ENCODE data around the gene RPS21. TPM values are rescaled to one million over a fixed set of nuclear protein-coding genes. Genes with fewer than 3 reads are reported as not detected.

The RPS21 gene
- total and polyA plus RNA-seq, 2 of the 13 experiments (the other 11 are each of a cell fraction or from before 2014, with no cell fraction given) = 2,647 to 11,063 TPM

DNA sequence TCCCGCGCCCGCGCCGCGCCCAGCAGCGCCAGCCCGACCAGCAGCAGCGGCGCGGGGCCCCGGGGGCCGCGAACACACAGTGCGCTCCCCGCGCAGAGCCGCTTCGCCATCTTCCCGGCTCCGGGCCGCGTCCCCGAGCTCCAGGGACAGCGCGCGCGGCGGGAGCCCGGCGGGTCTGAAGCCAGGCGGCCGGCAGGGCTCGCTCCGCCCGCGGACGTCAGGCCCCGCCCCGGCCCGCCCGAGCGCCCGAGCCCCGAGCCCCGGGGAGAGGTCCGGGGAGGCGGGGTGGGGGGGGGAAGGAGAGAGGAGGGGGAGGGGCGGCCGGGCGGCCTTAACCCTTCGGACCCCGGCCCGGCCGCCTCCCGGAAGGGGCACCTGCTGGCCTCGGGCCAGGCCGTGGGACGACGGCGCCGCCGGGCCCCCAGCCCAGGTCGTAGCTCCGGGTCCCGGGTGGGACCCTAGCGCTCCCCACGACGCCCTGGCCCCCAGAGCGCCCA lies 19.7 kb upstream of the RPS21 start, which contains the start of gene LAMA5:
Gene LAMA5 (minus strand): TSS at position 177 of the 497 bp plus-strand sequence. CDS start 67 bp downstream, at position 110.
- POLR2A ChIA-PET = interaction anchor here (0.9 to 10.1 kb wide), 14 partner anchors 10 to 300 kb away, joined by 3 to 187 read pairs (median 19); partner anchors contain the start of genes ADRM1 and RPS21
- Histone ChIP-seq H3K9ac (ENCODE audit: insufficient read depth, low read depth, low read length) (peak within 1 kb of the TSS; percentile 90), H3K79me2 (ENCODE audit: insufficient read depth, low read length) (peaks cover 35% of the 10 kb centered on the region), H3K27me3 (ENCODE audit: control insufficient read depth in 1 of 2, insufficient read depth in 2 of 2, low read length in 2 of 2) (no peaks in the 10 kb centered on the region), H3K4me1 (ENCODE audit: insufficient read depth, low read length) (peaks cover 84% of the 10 kb centered on the region), H2AFZ (ENCODE audit: low read length) (no peak within 1 kb of the TSS), H3K9me3 (ENCODE audit: low read length) (no peaks in the 10 kb centered on the region), H4K20me1 (ENCODE audit: insufficient read depth, low read length) (peaks cover 25% of the 10 kb centered on the region), H3K27ac (ENCODE audit: extremely low read length, insufficient read depth, low read length) (peak within 1 kb of the TSS; percentile 95), H3K4me2 (ENCODE audit: low read depth, low read length) (peak within 1 kb of the TSS; percentile 99), H3K36me3 (replicated peaks in 1 of 2; ENCODE audit: control insufficient read depth in 1 of 2, insufficient read depth in 2 of 2, low read length in 2 of 2) (peaks cover 4 to 6% of the 10 kb centered on the region in 2 experiments; a peak in 2 of 5 replicates), H3K4me3 (replicated peaks in 1 of 3; ENCODE audit: insufficient read depth in 1 of 3, low read depth in 2 of 3, low read length in 3 of 3) (peak within 1 kb of the TSS; percentile 76 to 95 (median 91))
- DNase-seq (ENCODE audit: low spot score) (peak; percentile 55), ATAC-seq (peak; percentile 29), FAIRE-seq (no peak)
- BruUV-seq (replicated peaks) = no TSS peak
- 2% methylated on average over 46 of the region's 70 CpGs for WGBS (ENCODE audit: low lambda C conversion rate)
- intact Hi-C loops (cut with micrococcal nuclease; ENCODE audit: unreplicated experiment) = loop anchor here (10.0 kb wide), 1 partner anchor 1598 kb away; the partner anchor contains the start of gene ZNF512B
- CTCF ChIA-PET (ENCODE audit: low intra/inter-chr PET ratio, low total read pairs) = interaction anchor here (2.0 to 2.5 kb wide), 2 partner anchors 9 to 65 kb away, joined by 8 to 10 read pairs; partner anchors contain the start of gene ADRM1
- in situ Hi-C loops (cut with HindIII; ENCODE audit: extremely low pct_ligation_motif_present, low pct_unique_long_range_greater_than_20kb) = loop anchor here (5.0 kb wide), 1 partner anchor 65 kb away; the partner anchor contains the start of gene ADRM1
- 0 out of 2 replicates have a peak, but pooled peaks have one; percentile 15 for TF ChIP-seq RNF2 (conservative IDR thresholded peaks at IDR 0.05; ENCODE audit: low read depth)
- TF ChIP-seq CCDC6 (CRISPR knock-in tag; IDR thresholded peaks at IDR 0.05) = peak; percentile 64; the same call in 1 of the 2 replicates
- no peak for TF ChIP-seq SOX6 (IDR thresholded peaks at IDR 0.05)
- peak; percentile 38; the same call in 1 of the 2 replicates for TF ChIP-seq SOX6 (CRISPR knock-in tag; IDR thresholded peaks at IDR 0.05)
- TF ChIP-seq, protein P1, sequence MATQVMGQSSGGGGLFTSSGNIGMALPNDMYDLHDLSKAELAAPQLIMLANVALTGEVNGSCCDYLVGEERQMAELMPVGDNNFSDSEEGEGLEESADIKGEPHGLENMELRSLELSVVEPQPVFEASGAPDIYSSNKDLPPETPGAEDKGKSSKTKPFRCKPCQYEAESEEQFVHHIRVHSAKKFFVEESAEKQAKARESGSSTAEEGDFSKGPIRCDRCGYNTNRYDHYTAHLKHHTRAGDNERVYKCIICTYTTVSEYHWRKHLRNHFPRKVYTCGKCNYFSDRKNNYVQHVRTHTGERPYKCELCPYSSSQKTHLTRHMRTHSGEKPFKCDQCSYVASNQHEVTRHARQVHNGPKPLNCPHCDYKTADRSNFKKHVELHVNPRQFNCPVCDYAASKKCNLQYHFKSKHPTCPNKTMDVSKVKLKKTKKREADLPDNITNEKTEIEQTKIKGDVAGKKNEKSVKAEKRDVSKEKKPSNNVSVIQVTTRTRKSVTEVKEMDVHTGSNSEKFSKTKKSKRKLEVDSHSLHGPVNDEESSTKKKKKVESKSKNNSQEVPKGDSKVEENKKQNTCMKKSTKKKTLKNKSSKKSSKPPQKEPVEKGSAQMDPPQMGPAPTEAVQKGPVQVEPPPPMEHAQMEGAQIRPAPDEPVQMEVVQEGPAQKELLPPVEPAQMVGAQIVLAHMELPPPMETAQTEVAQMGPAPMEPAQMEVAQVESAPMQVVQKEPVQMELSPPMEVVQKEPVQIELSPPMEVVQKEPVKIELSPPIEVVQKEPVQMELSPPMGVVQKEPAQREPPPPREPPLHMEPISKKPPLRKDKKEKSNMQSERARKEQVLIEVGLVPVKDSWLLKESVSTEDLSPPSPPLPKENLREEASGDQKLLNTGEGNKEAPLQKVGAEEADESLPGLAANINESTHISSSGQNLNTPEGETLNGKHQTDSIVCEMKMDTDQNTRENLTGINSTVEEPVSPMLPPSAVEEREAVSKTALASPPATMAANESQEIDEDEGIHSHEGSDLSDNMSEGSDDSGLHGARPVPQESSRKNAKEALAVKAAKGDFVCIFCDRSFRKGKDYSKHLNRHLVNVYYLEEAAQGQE (IDR thresholded peaks at IDR 0.05; ENCODE audit: borderline replicate concordance in 1 of 2, low read depth in 1 of 2, low read length in 2 of 2) = peak in 1 of 2 experiments; percentile 58; a peak in 2 of 4 replicates
- peak; percentile 86 for TF ChIP-seq ZNF652 (CRISPR knock-in tag; IDR thresholded peaks at IDR 0.05; ENCODE audit: borderline replicate concordance, low read depth)
- TF ChIP-seq SNAPC2 (CRISPR knock-in tag; IDR thresholded peaks at IDR 0.05) = 0 out of 2 replicates have a peak, but pooled peaks have one; percentile 70
- TF ChIP-seq, protein P2, sequence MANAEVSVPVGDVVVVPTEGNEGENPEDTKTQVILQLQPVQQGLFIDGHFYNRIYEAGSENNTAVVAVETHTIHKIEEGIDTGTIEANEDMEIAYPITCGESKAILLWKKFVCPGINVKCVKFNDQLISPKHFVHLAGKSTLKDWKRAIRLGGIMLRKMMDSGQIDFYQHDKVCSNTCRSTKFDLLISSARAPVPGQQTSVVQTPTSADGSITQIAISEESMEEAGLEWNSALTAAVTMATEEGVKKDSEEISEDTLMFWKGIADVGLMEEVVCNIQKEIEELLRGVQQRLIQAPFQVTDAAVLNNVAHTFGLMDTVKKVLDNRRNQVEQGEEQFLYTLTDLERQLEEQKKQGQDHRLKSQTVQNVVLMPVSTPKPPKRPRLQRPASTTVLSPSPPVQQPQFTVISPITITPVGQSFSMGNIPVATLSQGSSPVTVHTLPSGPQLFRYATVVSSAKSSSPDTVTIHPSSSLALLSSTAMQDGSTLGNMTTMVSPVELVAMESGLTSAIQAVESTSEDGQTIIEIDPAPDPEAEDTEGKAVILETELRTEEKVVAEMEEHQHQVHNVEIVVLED (CRISPR knock-in tag; IDR thresholded peaks at IDR 0.05; ENCODE audit: borderline replicate concordance) = peak; percentile 24; the same call in 1 of the 2 replicates
- TF ChIP-seq ARNT (IDR thresholded peaks at IDR 0.05) = no peak
- peak; percentile 76 for TF ChIP-seq TOPORS (CRISPR knock-in tag; IDR thresholded peaks at IDR 0.05)
- TF ChIP-seq, protein P3, sequence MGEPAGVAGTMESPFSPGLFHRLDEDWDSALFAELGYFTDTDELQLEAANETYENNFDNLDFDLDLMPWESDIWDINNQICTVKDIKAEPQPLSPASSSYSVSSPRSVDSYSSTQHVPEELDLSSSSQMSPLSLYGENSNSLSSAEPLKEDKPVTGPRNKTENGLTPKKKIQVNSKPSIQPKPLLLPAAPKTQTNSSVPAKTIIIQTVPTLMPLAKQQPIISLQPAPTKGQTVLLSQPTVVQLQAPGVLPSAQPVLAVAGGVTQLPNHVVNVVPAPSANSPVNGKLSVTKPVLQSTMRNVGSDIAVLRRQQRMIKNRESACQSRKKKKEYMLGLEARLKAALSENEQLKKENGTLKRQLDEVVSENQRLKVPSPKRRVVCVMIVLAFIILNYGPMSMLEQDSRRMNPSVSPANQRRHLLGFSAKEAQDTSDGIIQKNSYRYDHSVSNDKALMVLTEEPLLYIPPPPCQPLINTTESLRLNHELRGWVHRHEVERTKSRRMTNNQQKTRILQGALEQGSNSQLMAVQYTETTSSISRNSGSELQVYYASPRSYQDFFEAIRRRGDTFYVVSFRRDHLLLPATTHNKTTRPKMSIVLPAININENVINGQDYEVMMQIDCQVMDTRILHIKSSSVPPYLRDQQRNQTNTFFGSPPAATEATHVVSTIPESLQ (CRISPR knock-in tag; conservative IDR thresholded peaks at IDR 0.05) = peak; percentile 16; the same call in 1 of the 2 replicates
- peak; percentile 70 for TF ChIP-seq SP4 (CRISPR knock-in tag; IDR thresholded peaks at IDR 0.05)
- TF ChIP-seq, protein P4, sequence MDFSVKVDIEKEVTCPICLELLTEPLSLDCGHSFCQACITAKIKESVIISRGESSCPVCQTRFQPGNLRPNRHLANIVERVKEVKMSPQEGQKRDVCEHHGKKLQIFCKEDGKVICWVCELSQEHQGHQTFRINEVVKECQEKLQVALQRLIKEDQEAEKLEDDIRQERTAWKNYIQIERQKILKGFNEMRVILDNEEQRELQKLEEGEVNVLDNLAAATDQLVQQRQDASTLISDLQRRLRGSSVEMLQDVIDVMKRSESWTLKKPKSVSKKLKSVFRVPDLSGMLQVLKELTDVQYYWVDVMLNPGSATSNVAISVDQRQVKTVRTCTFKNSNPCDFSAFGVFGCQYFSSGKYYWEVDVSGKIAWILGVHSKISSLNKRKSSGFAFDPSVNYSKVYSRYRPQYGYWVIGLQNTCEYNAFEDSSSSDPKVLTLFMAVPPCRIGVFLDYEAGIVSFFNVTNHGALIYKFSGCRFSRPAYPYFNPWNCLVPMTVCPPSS (IDR thresholded peaks at IDR 0.05) = no peak

Data from HepG2 (cell line).